ENCODE data around the gene CUL3. TPM values are rescaled to one million over a fixed set of nuclear protein-coding genes. Genes with fewer than 3 reads are reported as not detected.

CUL3 gene
- total and polyA plus RNA-seq, 2 of the 13 experiments (the other 11 are each of a cell fraction or from before 2014, with no cell fraction given), result 33.2 to 62.3 TPM

DNA sequence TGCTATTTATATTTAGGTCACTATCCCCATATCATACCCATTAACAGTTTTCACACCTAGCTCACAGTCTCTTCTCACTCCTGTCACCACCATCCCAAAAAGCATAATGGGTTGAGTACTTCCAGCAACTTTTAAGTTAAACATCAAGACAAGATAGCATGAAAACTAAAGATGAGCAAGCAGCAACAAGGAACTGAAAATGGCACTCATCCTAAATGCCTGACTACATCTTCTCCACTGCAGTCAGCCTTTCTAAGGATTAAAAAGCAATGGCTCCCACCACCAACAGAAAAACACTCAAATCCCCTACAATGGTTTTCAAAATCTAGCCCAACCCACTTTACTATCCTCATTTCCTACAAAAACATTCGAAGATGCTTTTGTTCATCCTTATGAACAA, 38.2 kb downstream of the CUL3 start:
- H3K4me1 ChIP-seq (ENCODE audit: insufficient read depth, low read length), result 0 out of 2 replicates have a peak, but pooled peaks cover 8% of the 10 kb centered on the region
- H3K27me3 ChIP-seq (ENCODE audit: control insufficient read depth in 1 of 2, insufficient read depth in 2 of 2, low read length in 2 of 2), result no peaks in the 10 kb centered on the region
- 98% methylated on average over 1 of the region's 1 CpG for WGBS (ENCODE audit: low lambda C conversion rate)
- H3K79me2 ChIP-seq (ENCODE audit: insufficient read depth, low read length), result peaks cover 81% of the 10 kb centered on the region
- H3K27ac ChIP-seq (ENCODE audit: extremely low read length, insufficient read depth, low read length), result no peak overlapping the region
- POLR2A ChIA-PET, result no interaction called here
- FAIRE-seq, result no peak
- no peak overlapping the region for H3K9ac ChIP-seq (ENCODE audit: insufficient read depth, low read depth, low read length)
- H4K20me1 ChIP-seq (ENCODE audit: insufficient read depth, low read length), result peaks cover 5% of the 10 kb centered on the region; the same call in 1 of the 2 replicates
- ATAC-seq, result no peak
- no peak for DNase-seq (ENCODE audit: low spot score)
- H3K9me3 ChIP-seq (ENCODE audit: low read length), result no peaks in the 10 kb centered on the region
- no peak overlapping the region for H3K4me3 ChIP-seq (replicated peaks in 1 of 3; ENCODE audit: insufficient read depth in 1 of 3, low read depth in 2 of 3, low read length in 3 of 3)
- H3K36me3 ChIP-seq (replicated peaks in 1 of 2; ENCODE audit: control insufficient read depth in 1 of 2, insufficient read depth in 2 of 2, low read length in 2 of 2), result peaks cover 5 to 17% of the 10 kb centered on the region in 2 experiments
- BruUV-seq (replicated peaks), result no TSS peak
- no peak overlapping the region for H2AFZ ChIP-seq (ENCODE audit: low read length)
- in situ Hi-C loops (cut with HindIII; ENCODE audit: extremely low pct_ligation_motif_present, low pct_unique_long_range_greater_than_20kb), result no loop called here
- CTCF ChIA-PET (ENCODE audit: low intra/inter-chr PET ratio, low total read pairs), result no interaction called here
- no peak overlapping the region for H3K4me2 ChIP-seq (ENCODE audit: low read depth, low read length)
- intact Hi-C loops (cut with micrococcal nuclease; ENCODE audit: unreplicated experiment), result no loop called here
- TF ChIP-seq, protein P1, sequence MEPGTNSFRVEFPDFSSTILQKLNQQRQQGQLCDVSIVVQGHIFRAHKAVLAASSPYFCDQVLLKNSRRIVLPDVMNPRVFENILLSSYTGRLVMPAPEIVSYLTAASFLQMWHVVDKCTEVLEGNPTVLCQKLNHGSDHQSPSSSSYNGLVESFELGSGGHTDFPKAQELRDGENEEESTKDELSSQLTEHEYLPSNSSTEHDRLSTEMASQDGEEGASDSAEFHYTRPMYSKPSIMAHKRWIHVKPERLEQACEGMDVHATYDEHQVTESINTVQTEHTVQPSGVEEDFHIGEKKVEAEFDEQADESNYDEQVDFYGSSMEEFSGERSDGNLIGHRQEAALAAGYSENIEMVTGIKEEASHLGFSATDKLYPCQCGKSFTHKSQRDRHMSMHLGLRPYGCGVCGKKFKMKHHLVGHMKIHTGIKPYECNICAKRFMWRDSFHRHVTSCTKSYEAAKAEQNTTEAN (CRISPR knock-in tag; conservative IDR thresholded peaks at IDR 0.05), result no peak
- TF ChIP-seq ZNF660 (CRISPR knock-in tag; IDR thresholded peaks at IDR 0.05; ENCODE audit: borderline replicate concordance, low read depth) (no peak), ZBTB1 (CRISPR knock-in tag; IDR thresholded peaks at IDR 0.05; ENCODE audit: borderline replicate concordance) (no peak), ZNF773 (CRISPR knock-in tag; IDR thresholded peaks at IDR 0.05; ENCODE audit: borderline replicate concordance) (no peak), ZIK1 (CRISPR knock-in tag; IDR thresholded peaks at IDR 0.05; ENCODE audit: borderline replicate concordance, low read depth) (no peak), ZNF343 (CRISPR knock-in tag; IDR thresholded peaks at IDR 0.05) (no peak), TOE1 (CRISPR knock-in tag; IDR thresholded peaks at IDR 0.05) (no peak)
- TF ChIP-seq, protein P2, sequence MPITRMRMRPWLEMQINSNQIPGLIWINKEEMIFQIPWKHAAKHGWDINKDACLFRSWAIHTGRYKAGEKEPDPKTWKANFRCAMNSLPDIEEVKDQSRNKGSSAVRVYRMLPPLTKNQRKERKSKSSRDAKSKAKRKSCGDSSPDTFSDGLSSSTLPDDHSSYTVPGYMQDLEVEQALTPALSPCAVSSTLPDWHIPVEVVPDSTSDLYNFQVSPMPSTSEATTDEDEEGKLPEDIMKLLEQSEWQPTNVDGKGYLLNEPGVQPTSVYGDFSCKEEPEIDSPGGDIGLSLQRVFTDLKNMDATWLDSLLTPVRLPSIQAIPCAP (CRISPR knock-in tag; IDR thresholded peaks at IDR 0.05; ENCODE audit: low read depth), result no peak
- TF ChIP-seq, protein P3, sequence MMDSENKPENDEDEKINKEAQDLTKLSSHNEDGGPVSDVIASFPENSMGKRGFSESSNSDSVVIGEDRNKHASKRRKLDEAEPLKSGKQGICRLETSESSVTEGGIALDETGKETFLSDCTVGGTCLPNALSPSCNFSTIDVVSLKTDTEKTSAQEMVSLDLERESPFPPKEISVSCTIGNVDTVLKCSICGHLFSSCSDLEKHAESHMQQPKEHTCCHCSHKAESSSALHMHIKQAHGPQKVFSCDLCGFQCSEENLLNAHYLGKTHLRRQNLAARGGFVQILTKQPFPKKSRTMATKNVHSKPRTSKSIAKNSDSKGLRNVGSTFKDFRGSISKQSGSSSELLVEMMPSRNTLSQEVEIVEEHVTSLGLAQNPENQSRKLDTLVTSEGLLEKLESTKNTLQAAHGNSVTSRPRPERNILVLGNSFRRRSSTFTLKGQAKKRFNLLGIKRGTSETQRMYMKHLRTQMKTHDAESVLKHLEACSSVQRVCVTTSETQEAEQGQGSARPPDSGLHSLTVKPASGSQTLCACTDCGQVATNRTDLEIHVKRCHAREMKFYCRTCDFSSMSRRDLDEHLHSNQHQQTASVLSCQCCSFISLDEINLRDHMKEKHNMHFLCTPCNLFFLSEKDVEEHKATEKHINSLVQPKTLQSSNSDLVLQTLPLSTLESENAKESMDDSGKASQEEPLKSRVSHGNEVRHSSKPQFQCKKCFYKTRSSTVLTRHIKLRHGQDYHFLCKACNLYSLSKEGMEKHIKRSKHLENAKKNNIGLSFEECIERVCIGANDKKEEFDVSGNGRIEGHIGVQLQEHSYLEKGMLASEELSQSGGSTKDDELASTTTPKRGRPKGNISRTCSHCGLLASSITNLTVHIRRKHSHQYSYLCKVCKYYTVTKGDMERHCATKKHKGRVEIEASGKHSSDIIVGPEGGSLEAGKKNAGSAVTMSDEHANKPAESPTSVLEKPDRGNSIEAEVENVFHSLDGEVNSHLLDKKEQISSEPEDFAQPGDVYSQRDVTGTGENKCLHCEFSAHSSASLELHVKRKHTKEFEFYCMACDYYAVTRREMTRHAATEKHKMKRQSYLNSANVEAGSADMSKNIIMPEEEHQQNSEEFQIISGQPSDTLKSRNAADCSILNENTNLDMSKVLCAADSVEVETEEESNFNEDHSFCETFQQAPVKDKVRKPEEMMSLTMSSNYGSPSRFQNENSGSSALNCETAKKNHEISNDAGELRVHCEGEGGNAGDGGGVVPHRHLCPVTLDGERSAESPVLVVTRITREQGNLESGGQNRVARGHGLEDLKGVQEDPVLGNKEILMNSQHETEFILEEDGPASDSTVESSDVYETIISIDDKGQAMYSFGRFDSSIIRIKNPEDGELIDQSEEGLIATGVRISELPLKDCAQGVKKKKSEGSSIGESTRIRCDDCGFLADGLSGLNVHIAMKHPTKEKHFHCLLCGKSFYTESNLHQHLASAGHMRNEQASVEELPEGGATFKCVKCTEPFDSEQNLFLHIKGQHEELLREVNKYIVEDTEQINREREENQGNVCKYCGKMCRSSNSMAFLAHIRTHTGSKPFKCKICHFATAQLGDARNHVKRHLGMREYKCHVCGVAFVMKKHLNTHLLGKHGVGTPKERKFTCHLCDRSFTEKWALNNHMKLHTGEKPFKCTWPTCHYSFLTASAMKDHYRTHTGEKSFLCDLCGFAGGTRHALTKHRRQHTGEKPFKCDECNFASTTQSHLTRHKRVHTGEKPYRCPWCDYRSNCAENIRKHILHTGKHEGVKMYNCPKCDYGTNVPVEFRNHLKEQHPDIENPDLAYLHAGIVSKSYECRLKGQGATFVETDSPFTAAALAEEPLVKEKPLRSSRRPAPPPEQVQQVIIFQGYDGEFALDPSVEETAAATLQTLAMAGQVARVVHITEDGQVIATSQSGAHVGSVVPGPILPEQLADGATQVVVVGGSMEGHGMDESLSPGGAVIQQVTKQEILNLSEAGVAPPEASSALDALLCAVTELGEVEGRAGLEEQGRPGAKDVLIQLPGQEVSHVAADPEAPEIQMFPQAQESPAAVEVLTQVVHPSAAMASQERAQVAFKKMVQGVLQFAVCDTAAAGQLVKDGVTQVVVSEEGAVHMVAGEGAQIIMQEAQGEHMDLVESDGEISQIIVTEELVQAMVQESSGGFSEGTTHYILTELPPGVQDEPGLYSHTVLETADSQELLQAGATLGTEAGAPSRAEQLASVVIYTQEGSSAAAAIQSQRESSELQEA (CRISPR knock-in tag; IDR thresholded peaks at IDR 0.05; ENCODE audit: not compliant biosample characterization), result no peak
- TF ChIP-seq, protein P4, sequence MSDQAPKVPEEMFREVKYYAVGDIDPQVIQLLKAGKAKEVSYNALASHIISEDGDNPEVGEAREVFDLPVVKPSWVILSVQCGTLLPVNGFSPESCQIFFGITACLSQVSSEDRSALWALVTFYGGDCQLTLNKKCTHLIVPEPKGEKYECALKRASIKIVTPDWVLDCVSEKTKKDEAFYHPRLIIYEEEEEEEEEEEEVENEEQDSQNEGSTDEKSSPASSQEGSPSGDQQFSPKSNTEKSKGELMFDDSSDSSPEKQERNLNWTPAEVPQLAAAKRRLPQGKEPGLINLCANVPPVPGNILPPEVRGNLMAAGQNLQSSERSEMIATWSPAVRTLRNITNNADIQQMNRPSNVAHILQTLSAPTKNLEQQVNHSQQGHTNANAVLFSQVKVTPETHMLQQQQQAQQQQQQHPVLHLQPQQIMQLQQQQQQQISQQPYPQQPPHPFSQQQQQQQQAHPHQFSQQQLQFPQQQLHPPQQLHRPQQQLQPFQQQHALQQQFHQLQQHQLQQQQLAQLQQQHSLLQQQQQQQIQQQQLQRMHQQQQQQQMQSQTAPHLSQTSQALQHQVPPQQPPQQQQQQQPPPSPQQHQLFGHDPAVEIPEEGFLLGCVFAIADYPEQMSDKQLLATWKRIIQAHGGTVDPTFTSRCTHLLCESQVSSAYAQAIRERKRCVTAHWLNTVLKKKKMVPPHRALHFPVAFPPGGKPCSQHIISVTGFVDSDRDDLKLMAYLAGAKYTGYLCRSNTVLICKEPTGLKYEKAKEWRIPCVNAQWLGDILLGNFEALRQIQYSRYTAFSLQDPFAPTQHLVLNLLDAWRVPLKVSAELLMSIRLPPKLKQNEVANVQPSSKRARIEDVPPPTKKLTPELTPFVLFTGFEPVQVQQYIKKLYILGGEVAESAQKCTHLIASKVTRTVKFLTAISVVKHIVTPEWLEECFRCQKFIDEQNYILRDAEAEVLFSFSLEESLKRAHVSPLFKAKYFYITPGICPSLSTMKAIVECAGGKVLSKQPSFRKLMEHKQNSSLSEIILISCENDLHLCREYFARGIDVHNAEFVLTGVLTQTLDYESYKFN (CRISPR knock-in tag; conservative IDR thresholded peaks at IDR 0.05), result no peak
